SK-N-MC (cell line): ENCODE data around the gene GIMAP2.

Experiments
- DNase-seq: peaks from one replicate; pipeline ENCODE4 v3.0.0-alpha.2; 2011; ENCODE audit warnings: low read depth, low spot score
- H3K27ac ChIP-seq: fragments of 200-600 bp; sonication (generic); 2 replicates; pipeline ENCODE4 v1.5.1; 2016; ENCODE audit warnings: mixed run types
- H3K36me3 ChIP-seq: fragments of 200-600 bp; sonication (generic); 2 replicates; pipeline ENCODE4 v1.6.1; 2017; ENCODE audit warnings: antibody characterized with exemption, low read length, mixed read lengths; ENCODE audit not compliant: insufficient read depth
- H3K4me3 ChIP-seq: fragments of 200-600 bp; sonication (generic); 2 replicates; pipeline ENCODE4 v1.5.1; 2016
- H3K9ac ChIP-seq: fragments of 200-600 bp; sonication (generic); 2 replicates; pipeline ENCODE4 v1.8.0; 2017; ENCODE audit warnings: mixed run types, mixed read lengths; ENCODE audit not compliant: insufficient read length
- H3K9me3 ChIP-seq: fragments of 200-600 bp; sonication (generic); 2 replicates; pipeline ENCODE4 v1.6.1; 2017; ENCODE audit warnings: low read depth, mild to moderate bottlenecking, antibody characterized with exemption, low read length, moderate library complexity, mixed read lengths
- EZH2 ChIP-seq: fragments of 200-600 bp; sonication (generic); IDR thresholded peaks from one replicate; pipeline ENCODE4 v1.6.1; 2017; ENCODE audit warnings: antibody characterized with exemption
- FOXP2 ChIP-seq: optimal IDR thresholded peaks from 2 replicates; pipeline ENCODE3; 2011; ENCODE audit warnings: mild to moderate bottlenecking, moderate library complexity; ENCODE audit not compliant: insufficient read depth; ENCODE audit errors: extremely low read length, control extremely low read depth
- POLR2AphosphoS5 ChIP-seq: IDR thresholded peaks from 2 replicates; pipeline ENCODE4 v1.6.1; 2012; ENCODE audit warnings: mild to moderate bottlenecking, low read depth, low read length, borderline replicate concordance

Gene GIMAP2

GRCh38 chr7:150685219-150686029, at the start of gene GIMAP2:
TSS of gene GIMAP2 (plus strand) at chr7:150685706. CDS start at chr7:150687060, 1,354 bp downstream.
- no peaks in the 10 kb centered on the region for H3K9me3 ChIP-seq
- peak within 1 kb of the TSS; percentile 72 for H3K9ac ChIP-seq

GRCh38 chr7:150641854-150642253, 43.7 kb upstream of the GIMAP2 start:
- no peaks in the 10 kb centered on the region for H3K36me3 ChIP-seq
- TF ChIP-seq POLR2AphosphoS5 (no peak), FOXP2 (no peak), EZH2 (no peak)
- no peak for DNase-seq
- H3K27ac ChIP-seq = no peak overlapping the region
- H3K9ac ChIP-seq = no peak overlapping the region
- no peak overlapping the region for H3K4me3 ChIP-seq
- H3K9me3 ChIP-seq = no peaks in the 10 kb centered on the region

More at GRCh38 chr7:150685219-150686029, at the start of gene GIMAP2:
- peak within 1 kb of the TSS; percentile 74 for H3K4me3 ChIP-seq
- DNase-seq = no peak
- no peaks in the 10 kb centered on the region for H3K36me3 ChIP-seq
- H3K27ac ChIP-seq = peak within 1 kb of the TSS; percentile 79
- TF ChIP-seq EZH2 (no peak), FOXP2 (no peak), POLR2AphosphoS5 (no peak)

- DNase-seq = no peak
- H3K4me3 ChIP-seq = no peak overlapping the region
These were observed 42.6 kb upstream of the GIMAP2 start for GRCh38 chr7:150642926-150643325.

GRCh38 chr7:150645259-150646020, 40.1 kb upstream of the GIMAP2 start:
- no peak for DNase-seq
- no peak for TF ChIP-seq FOXP2
- TF ChIP-seq POLR2AphosphoS5 = no peak
- no peak for TF ChIP-seq EZH2
- Histone ChIP-seq H3K9ac (no peak overlapping the region), H3K4me3 (no peak overlapping the region), H3K36me3 (no peaks in the 10 kb centered on the region), H3K27ac (no peak overlapping the region), H3K9me3 (no peaks in the 10 kb centered on the region)

More at GRCh38 chr7:150642926-150643325, 42.6 kb upstream of the GIMAP2 start:
- TF ChIP-seq FOXP2 = no peak
- no peak for TF ChIP-seq EZH2
- TF ChIP-seq POLR2AphosphoS5 = no peak
- H3K9me3 ChIP-seq = no peaks in the 10 kb centered on the region
- H3K36me3 ChIP-seq = no peaks in the 10 kb centered on the region
- H3K27ac ChIP-seq = no peak overlapping the region
- H3K9ac ChIP-seq = no peak overlapping the region

- Histone ChIP-seq H3K4me3 (no peak overlapping the region), H3K27ac (no peak overlapping the region), H3K36me3 (no peaks in the 10 kb centered on the region), H3K9me3 (no peaks in the 10 kb centered on the region), H3K9ac (no peak overlapping the region)
- no peak for DNase-seq
- TF ChIP-seq EZH2 (no peak), POLR2AphosphoS5 (no peak), FOXP2 (no peak)
These were observed 37.0 kb upstream of the GIMAP2 start for GRCh38 chr7:150648353-150649079.

GRCh38 chr7:150649080-150649385, 36.5 kb upstream of the GIMAP2 start:
- Histone ChIP-seq H3K36me3 (no peaks in the 10 kb centered on the region), H3K27ac (no peak overlapping the region)
- TF ChIP-seq EZH2 (no peak), FOXP2 (no peak), POLR2AphosphoS5 (no peak)

GRCh38 chr7:150654692-150655091, 30.8 kb upstream of the GIMAP2 start:
- H3K27ac ChIP-seq = no peak overlapping the region
- no peak overlapping the region for H3K9ac ChIP-seq
- no peaks in the 10 kb centered on the region for H3K9me3 ChIP-seq
- no peak overlapping the region for H3K4me3 ChIP-seq
- TF ChIP-seq FOXP2 (no peak), POLR2AphosphoS5 (no peak), EZH2 (no peak)
- DNase-seq = no peak
- no peaks in the 10 kb centered on the region for H3K36me3 ChIP-seq

More at GRCh38 chr7:150649080-150649385, 36.5 kb upstream of the GIMAP2 start:
- no peak for DNase-seq
- H3K4me3 ChIP-seq = no peak overlapping the region
- no peak overlapping the region for H3K9ac ChIP-seq
- H3K9me3 ChIP-seq = no peaks in the 10 kb centered on the region

- TF ChIP-seq EZH2 (no peak), FOXP2 (no peak), POLR2AphosphoS5 (no peak)
- H3K4me3 ChIP-seq = no peak overlapping the region
- no peak for DNase-seq
These were observed 29.5 kb upstream of the GIMAP2 start for GRCh38 chr7:150656047-150656446.

More at GRCh38 chr7:150656047-150656446, 29.5 kb upstream of the GIMAP2 start:
- H3K9me3 ChIP-seq = no peaks in the 10 kb centered on the region
- H3K36me3 ChIP-seq = no peaks in the 10 kb centered on the region
- H3K9ac ChIP-seq = no peak overlapping the region
- no peak overlapping the region for H3K27ac ChIP-seq
